HG03378 (cell line): ENCODE data around the gene ZFC3H1.
"Not testable (repeated sequence)": the region's sequence is repeated elsewhere in the genome, so short reads cannot be mapped to it uniquely, and the experiment has no call there.

ENCODE experiments used
- ATAC-seq: cut with Tn5 transposase; IDR thresholded peaks from one replicate; pipeline ENCODE4 v1.9.1; 2021; ENCODE audit warnings: mild to moderate bottlenecking, moderate library complexity; ENCODE audit not compliant: unreplicated experiment

The ZFC3H1 gene

DNA sequence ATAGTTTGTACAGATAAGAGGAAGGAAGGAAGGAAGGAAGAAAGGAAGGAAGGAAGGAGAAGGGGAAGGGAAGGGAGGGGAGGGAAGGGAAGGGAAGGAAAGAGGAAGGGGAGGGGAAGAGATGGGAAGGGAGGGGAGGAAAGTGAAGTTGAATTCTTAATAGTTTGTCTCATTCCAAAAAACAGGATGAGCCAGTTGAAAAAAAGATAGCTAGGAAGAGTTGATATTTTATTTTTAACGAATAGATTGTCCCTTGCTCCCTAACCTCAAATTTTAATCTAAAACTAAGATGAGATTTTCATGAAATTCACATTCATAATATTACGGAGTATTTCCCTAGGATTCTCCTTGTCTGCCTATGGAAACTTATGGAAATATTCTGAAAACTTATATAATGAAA, 80.7 kb downstream of the ZFC3H1 start:
- no peak for ATAC-seq

DNA sequence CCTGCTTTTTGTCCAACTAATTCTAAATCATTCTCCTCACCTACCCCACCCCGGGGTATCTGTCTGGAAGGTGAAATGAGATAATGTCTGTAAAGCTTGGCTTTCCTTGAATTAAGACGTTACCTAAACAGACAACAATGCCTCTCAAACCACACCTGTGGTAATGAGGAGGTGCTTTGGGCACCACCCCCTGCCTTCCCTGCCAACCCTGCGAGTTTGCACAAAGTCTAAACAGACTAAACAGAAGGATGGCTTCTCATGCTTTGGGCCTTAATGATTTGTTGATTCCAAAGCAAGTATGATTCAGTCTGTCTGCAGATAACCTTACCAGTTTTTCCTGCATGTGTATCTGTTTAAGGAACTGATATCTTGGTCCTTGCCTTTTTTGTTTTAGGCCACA, 82.4 kb downstream of the ZFC3H1 start:
- no peak for ATAC-seq

DNA sequence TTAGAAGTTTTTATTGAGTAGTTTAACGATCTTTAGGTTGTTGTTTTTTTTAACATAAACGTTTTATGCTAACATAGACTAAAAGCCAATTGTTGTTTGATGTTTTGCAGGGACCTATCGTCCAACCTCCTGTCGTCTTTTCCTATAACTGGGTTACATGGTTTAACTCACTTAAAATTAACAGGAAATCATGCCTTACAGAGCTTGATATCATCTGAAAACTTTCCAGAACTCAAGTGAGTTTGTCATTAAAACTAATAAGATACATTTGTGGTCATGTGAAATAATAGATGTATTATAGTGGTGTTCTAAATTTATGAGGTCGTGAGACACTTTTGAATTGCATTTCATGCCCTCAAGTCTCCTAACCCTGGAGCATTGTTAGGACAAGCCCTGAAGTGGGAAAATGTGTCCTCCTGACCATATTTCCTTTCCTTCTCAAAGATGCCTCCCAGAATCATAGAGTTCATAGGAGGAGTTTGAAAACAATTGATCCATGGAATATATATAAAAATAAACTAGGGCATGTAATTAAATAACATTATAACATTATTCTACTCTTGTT, 84.9 kb downstream of the ZFC3H1 start:
- ATAC-seq, result no peak

DNA sequence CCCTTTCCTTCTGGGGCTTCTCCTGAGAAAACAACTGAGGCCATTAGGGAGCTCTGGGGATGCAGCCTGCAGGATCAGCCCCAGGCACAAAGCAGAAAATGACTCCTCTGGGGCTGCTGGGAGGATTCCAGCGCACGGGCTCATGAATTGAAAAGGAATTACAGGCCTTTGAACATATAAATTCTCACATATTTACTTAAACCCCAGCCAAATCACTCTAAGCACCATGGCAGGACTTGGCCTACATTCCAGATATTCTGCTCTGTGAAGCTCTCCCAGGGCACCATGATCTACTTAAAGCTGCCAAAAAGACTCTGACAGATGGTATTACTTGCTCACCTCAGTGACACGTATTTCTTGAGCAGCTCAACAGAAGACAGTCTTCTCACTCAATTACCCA, 87.2 kb downstream of the ZFC3H1 start:
- no peak for ATAC-seq

GRCh38 chr12:71569885-71570284, 93.8 kb downstream of the ZFC3H1 start:
- not testable (repeated sequence) for ATAC-seq

GRCh38 chr12:71567537-71567936, 96.1 kb downstream of the ZFC3H1 start:
- ATAC-seq, result no peak

DNA sequence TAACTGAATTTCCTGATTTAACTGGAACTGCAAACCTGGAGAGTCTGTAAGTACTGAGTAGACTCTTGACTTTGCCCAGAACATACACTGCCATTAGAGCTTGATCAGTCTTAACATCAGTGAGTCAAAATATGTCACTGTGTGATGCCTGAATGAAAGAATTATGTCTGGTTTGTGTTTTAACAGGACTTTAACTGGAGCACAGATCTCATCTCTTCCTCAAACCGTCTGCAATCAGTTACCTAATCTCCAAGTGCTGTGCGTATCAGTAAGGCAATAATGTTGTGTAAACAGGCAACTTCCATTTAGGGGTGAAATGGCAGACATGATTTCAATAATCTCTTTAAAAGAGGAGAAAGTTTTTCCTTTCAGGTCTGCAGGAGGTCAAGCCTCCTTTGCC, 97.0 kb downstream of the ZFC3H1 start:
- no peak for ATAC-seq

- no peak for ATAC-seq
Measured at GRCh38 chr12:71565535-71565934, 98.1 kb downstream of the ZFC3H1 start.

DNA sequence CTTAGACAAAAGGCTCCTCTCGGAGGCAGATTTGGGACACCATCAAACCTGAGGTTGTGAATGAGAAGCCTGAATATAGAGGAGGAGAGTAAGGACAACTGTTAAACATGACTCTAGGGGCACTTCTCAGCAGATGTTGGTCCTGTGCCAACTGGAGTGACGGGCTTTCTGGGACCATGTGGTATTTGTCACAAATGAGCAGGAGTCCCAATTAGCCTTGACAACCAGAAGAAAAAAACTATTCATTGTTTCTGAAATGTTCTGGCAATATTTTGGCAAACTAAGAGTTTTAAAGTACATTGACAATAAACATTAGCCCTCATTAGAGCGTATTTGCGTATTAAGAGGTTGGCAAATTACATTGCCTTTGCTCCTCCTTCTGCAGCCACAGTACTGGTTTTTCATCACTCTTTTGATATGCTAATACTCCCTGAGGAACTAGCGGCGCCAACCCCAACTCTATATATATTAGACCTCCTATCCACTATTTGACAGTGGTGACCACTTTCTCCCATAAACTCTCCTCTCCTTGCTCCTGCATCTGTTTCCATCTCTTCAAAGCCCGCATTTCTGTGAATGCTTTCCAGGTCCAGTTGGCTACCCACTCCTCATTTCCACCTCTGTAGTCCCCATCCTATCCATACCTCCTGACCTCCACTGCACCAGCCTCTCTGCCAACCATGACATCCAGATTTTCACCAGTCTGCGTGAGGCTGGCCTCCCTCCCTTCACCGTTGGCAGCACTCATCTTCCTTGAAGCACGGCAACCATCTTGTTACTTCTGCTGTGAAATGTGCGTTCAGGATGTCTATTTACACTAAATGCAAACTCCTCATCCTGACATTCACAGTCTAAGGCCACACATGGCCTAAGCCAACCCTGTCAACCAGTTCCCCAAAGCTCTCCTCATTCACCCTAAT, 100.7 kb downstream of the ZFC3H1 start:
- ATAC-seq, result no peak
